GM19324 (cell line): ENCODE data around the gene AP4E1.
"Not testable (repeated sequence)": the region's sequence is repeated elsewhere in the genome, so short reads cannot be mapped to it uniquely, and the experiment has no call there.

ENCODE experiments used
- ATAC-seq: cut with Tn5 transposase; IDR thresholded peaks from one replicate; pipeline ENCODE4 v1.9.1; 2021; ENCODE audit warnings: mild to moderate bottlenecking, moderate library complexity; ENCODE audit not compliant: unreplicated experiment, low FRiP score

AP4E1 gene

DNA sequence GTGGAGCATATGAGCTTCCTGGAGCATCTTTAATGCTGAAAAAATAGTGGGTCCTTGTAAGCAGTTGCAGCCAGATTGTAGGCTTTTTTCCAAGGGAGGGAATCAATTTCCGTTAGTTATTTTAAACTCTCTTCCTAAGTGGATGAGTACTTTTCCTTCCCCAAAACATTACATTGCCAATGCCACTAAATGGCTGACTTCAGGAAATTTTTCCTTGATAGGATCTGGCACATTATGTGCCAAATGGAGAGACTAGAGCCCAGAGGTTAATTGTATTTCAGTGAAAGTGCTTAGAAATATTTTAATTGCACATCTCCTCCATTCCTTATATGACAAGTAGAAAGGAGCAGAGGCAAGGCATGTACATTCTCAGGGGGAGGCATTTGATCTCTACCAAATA lies 102.7 kb downstream of the AP4E1 start:
- ATAC-seq, result no peak

DNA sequence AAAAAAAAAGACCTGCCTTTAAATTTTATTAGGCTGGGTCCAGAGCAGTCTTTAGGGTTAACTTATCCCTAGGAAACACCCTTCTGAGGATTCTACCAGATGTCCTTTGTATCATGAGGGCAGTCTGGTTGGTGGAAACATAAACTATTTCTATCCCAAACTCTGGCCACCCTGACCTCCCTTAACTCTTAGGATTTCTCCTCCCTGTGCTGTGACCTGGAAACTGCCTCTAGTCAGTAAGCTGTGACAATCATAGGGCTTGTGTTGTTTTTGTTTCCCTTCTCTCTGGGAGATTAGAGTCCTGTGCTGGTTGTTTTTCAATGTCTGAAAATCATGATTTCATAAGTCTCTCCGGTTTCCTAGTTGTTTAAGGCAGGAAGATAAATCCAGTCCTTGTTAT lies 108.1 kb downstream of the AP4E1 start:
- no peak for ATAC-seq

DNA sequence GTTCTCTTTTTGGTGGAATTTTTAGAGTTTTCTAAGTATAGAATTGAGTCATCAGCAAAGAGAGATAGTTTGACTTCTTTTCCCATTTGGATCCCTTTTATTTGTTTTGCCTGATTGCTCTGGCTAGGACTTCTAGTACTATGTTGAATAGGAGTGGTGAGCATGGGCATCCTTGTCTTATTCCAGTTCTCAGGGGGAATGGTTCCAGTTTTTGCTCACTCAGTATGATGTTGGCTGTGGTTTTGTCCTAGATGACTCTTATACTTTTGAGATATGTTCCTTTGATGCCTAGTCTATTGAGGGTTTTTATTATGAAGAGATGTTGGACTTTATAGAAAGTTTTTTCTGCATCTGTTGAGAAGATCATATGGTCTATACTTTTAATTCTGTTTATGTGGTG lies 113.7 kb downstream of the AP4E1 start:
- no peak for ATAC-seq

DNA sequence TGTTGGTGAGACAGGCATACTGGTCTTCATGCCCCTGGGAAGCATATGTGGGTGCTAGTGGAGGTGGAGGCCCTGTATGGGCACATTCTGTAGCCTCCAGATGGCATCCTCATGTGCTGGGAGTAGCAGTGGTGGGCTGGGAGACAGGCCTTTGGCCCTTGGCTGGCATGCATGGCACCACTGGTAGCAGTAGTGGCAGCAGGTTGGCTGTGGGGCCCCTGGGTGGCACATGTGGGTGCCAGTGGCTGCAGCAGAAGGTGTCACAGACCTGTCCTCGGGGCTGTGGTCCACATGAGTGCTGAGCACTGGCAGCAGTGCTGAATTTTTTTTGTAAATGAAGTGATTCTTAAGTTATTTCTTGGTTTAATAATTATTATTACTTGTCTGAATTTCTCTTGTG lies 115.0 kb downstream of the AP4E1 start:
- ATAC-seq, result no peak

DNA sequence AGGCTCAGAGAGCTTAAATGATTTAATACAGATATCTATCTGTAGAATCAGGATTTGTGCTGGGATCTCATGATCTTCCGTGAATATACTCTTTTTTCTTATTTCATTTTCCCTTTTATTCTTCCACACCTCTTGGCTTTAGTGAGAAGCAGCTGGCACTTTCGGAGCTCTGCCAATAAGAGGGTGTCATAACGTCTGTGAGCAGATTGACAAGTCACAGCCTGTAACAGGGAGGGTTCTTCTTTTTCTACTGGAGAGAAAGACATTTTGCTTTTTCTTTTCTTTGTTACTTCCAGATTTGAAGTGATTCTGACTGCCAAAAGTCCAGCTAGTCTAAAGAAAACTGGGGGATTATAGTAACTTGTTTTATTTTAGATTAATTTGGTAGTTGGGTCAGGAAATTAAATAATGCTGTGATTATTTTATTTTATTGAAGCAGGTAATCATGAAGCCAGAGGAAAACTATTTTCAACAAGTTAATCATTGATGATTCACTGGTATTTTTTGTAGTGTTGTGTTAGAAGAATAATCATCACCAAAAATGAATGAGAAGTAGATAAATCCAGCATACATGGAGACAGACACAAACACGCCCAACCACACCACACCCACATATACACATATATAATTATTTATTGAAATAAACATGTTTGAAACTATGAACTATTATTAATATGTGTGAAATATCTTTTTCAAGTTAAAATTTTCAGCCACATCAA lies 116.4 kb downstream of the AP4E1 start:
- no peak for ATAC-seq

DNA sequence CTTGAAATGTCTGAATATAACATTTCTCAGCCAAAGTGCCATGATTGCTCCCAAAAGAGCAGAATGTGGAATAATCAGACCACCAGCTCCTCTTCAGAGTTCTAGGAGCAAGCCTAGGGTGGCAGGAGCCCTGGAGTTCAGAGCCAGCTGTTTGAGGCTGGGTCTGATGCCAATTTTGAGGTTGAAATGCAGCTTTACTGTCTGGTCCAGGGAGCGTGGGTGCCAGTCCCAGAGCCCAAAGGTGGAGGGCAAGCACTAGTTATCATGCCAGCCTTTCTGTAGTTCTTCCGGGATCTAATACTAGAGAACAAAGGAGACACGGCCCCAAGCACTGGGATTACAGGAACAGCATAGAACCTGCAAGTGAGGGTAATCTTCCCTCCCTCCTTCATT lies 117.0 kb downstream of the AP4E1 start:
- no peak for ATAC-seq

DNA sequence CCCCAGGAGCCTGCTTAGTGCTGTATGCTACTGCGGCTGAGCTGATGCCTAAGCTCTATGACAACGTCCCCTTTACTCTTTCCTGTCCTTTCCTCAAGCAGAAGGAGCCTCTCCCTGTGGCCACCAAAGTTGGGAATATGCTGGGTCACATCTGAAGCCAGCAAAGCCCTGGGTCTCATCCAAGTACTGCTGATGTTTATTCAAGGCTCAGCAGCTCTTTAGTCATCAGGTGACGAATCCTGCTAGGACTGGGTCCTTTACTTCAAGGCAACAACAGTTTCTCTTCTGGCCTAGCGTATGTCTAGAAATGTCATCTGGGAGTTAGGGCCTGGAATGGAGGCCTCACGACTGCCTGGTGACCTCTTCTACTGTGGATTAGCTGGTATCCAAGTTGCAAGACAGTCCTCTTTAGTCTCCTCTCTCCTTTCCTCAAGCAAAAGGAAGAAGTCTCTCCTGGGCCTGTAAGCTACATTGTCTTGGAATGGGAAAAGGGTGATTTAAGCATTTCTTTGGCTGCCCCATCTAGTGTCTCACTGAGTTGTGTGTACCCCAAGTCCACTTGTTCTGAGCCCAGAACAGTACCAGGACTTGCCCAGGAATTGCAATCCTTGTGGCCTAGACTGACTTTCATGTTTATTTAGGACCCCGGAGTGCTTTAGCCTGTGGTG lies 122.3 kb downstream of the AP4E1 start:
- ATAC-seq, result no peak

DNA sequence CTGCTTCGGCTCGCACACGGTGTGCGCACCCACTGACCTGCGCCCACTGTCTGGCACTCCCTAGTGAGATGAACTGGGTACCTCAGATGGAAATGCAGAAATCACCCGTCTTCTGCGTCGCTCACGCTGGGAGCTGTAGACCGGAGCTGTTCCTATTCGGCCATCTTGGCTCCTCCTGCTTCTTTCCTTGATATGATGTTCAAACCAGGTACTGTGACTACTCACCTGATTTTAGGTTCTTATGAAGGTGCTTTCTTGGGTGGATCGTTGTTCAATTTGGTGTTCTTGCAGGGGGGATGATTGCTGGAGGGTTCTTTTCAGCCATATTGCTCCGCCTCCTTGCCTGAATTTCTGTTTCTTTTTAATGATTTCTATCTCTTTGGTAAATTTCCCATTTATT lies 129.0 kb downstream of the AP4E1 start:
- ATAC-seq, result not testable (repeated sequence)

DNA sequence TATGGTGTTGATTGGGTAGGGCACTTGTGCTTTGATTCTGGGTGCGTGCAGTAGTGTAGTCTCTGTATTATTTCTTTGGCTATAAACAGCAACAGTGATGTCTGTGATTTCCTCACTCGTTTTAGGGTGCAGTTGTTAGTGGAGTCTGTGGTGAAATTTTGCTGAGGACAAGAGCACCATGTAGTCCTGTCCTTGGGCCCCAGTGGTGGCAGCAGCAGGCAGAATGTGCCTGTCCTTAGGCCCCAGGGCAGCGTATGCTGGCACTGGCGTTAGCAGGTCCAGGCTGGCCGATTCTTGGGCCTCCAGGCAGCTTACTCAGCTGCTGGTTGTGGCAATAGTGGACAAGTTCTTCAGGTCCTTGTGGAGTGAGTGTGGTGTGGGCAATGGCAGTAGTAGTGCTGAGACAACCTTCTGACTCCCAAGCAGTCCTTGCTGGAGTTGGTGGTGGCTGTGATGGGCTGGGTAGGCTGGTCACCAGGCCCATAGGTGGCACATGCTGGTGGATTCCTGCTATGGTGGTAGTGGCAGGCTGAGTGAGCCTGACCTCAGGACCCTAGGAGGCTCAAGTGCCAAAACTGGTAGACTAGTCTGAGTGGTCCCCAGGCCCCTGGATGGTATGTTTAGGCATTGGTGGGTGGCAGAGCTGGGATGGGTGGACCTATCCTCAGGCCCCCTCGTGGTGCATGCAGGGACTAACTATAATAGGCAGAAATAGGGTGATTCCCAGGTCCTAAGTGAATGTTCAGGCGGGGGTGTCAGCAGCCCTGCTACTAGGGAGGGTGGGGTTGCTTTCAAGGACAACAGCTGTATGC lies 129.9 kb downstream of the AP4E1 start:
- ATAC-seq, result no peak

DNA sequence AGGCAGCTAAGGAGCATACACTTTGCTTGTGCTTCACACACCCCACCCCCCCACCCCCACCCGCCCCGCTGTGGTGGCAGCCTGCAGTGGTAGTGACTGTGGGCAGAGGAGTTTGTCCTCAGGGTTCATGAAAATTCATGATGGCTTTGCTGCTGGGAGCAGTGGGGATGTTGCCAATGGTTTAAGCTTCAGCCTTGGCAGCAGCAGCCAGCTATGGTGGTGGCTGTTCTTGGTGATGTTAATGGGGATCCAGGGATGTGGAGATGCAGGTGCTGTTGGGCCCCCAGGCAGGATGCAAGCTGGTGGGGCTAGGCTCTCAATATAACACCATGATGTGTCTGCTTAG lies 130.5 kb downstream of the AP4E1 start:
- no peak for ATAC-seq

DNA sequence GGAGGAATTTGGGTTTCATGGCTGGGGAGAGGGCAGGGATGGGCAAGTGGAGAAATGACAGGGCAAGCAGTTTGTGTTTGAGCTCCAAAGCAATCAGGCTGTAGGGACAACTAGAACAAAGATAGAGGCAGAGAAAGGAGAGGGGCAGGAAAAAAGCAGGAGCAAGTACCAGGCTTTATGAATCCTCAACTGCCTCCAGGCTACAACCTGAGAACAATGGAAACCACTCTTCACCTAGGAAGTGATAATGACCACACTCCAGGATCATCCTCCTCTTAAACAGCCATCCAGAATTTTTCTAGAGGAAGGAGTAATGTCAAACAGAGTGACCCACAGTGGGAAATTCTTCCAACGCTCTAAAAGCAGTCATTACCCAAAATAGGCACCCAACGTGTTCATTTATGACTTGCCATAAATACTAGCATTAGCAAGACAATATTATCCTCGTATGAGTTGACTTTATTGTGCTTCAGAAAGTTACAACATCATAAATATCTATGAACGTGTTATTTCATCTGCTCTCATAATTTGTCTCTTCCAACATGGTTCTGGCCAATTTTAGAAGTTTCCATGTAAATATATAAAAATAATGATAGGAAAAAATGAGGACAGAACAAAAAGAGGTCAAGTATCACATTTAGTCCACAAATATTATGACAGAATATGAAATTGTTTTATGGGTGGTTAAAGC lies 135.7 kb downstream of the AP4E1 start:
- no peak for ATAC-seq

DNA sequence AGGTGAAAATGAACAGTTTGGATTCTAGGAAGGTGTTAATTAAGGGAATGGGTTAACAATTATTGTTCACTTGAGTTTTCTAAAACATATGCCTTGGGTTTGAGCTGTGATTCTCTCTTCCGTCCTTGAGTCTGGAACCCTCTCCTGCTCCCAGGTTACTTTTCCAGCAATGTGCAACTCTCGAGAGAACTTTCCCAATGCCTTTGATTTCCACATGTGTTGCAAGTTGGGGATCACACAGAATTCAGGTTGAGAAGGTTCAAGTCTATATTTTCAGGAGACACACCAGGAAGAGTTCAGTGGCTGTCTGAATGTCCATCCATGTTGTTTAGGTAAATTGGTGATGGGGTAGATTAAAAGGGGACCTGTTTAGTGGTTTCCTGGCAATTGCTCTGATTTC lies 137.5 kb downstream of the AP4E1 start:
- ATAC-seq, result no peak

DNA sequence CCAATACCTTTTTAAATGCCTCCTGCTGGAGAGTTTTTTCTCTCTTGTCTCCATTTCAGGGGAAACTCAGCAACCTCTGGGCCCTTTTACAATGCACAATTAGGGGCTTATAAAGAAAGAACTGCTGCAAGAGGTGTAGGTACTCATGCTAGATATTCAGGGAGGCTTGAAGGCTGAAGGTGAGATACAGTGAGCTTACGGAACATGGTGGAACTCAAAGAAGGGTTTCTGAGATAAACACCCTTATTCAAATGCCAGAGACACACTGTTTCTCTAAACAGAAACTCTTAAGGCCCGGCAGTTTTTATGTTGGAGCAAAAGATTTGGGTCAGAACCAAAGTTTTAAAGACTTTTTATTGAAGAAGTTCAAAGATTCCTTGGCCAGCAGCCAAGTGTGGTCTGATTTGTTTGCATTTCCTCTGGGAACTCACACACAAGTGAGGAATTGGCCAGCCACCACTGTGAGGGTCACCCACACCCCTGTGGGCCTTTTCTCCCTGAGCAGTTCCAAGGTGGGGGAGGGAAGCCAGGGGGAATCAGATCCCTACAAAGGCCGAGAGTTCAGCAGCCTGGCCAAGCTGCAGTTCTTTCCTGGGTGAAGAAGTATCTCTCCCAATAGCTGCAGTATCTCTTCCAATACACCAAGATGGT lies 138.4 kb downstream of the AP4E1 start:
- no peak for ATAC-seq

DNA sequence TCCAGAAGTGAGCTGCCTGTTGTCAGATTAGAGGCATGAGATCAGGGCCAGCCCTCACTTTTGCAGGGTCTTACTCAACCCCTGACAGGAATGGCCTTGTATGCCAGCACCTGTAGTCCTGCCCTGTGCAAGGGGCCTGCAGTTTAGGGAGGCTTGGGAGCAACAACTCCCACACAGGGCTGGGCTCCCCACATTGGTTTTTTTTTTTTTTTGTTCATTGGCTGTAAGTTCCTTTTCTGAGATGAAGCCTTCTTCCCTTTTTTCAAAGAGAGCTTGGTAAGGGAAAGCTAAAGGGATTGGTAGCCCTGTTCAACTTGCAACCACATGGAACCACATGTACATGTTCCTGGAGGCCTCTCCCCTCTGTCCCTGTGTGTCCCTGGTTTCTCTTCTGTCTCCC lies 139.8 kb downstream of the AP4E1 start:
- ATAC-seq, result no peak

DNA sequence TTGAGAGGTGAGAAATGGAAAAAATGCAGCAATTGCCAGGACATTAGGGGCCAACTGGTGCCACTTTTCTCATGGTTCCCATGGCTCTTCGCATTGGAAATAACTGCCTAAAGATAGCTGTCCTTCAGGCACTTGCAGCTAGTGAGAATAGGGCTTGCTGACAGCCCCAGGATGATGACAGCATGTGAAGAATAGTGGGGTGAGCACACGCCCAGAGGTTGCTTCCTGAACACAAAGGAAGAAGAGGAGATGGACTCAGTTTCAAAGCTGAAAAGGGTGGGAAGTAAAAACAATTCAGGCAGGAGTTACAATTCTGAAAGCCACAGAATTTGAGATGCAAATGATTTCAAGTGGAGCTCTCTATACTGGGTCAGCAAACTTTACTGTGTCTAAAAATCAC lies 140.6 kb downstream of the AP4E1 start:
- ATAC-seq, result no peak

DNA sequence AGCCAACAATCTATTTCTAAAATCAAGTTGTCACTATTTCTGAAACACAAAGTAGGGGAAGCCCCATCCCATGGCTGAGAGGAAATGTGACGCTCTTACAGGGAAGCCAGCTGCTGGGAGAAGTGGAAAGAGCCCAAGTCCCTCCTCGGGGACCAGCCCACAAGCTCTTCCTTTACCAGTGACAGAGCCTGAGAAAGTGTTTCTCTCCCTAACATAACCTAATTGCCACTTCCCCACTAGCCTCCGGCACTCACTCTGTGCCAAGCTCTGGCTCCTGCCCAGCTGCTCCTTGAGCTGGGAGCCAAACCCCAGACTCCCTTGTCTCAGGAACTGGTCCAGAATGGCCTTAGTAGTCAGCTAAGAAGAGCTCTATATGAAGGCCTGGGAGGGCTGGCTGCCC lies 143.3 kb downstream of the AP4E1 start:
- no peak for ATAC-seq

DNA sequence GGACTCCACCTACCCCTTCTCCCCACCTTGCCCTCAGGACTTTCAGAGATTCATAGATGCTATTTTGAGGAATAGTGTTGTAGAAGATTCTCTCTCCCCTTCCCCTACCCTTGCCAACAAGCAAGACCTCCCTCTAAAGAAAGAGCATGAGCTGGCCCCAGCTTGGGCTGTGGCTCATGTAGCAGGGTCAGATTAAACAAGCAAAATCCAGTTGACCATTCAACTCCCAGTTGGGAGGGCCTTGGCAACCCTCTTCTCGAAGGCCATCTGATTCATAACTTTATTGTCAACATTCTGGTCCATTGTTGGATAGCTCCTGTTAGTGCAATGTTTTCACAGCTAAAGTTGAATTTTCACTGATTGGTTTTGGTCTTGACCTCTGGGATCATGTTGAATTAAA lies 145.1 kb downstream of the AP4E1 start:
- ATAC-seq, result no peak

DNA sequence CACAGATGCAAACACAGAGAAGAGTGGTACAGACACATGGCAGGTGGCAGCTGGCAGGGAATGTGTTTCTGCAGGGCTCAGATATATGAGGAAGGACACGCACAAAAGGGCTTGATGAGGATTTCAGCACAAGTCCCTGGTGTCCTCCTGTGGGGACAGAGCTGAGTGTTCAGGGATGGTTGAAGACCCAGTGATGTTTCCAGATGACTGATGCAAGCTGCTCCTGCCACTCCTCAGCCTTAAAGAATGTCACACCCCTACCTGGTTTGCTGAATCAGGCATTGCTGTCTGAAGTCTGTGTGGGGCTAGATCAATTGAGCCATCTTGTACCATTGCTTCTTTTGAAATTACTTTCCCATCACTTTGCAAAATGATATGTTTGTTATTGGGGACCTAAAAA lies 146.1 kb downstream of the AP4E1 start:
- ATAC-seq, result no peak
